Osteoblast (primary cell): ENCODE data around the gene POLR3GL. TPM values are rescaled to one million over a fixed set of nuclear protein-coding genes. Genes with fewer than 3 reads are reported as not detected.

ENCODE experiments used
- DNase-seq: peaks from one replicate; pipeline ENCODE4 v3.0.0; 2011; ENCODE audit warnings: low spot score, mixed read lengths; ENCODE audit not compliant: insufficient read length; ENCODE audit errors: missing footprints
- H2AFZ ChIP-seq: 2 replicates; pipeline ENCODE4 v1.6.0; 2011; ENCODE audit warnings: mild to moderate bottlenecking, low read length
- H3K27ac ChIP-seq: 2 replicates; pipeline ENCODE4 v1.5.1; 2011; ENCODE audit warnings: mild to moderate bottlenecking, low read depth, low read length, moderate library complexity
- H3K27me3 ChIP-seq: 2 replicates; pipeline ENCODE4 v1.6.0; 2012; ENCODE audit warnings: mild to moderate bottlenecking, control low read depth, inconsistent platforms, low read length, moderate library complexity; ENCODE audit not compliant: insufficient read depth
- H3K36me3 ChIP-seq: 2 replicates; pipeline ENCODE4 v1.5.1; 2011; ENCODE audit warnings: mild to moderate bottlenecking, low read length, control low read depth, moderate library complexity; ENCODE audit not compliant: insufficient read depth
- H3K4me1 ChIP-seq: 2 replicates; pipeline ENCODE4 v1.5.1; 2011; ENCODE audit warnings: mild to moderate bottlenecking, low read length, control low read depth, moderate library complexity; ENCODE audit not compliant: insufficient read depth
- H3K4me2 ChIP-seq: 2 replicates; pipeline ENCODE4 v1.6.0; 2011; ENCODE audit warnings: mild to moderate bottlenecking, low read length; ENCODE audit not compliant: insufficient read depth
- H3K4me3 ChIP-seq: fragments of 200-600 bp; sonication (generic); 3 replicates; pipeline ENCODE4 v1.5.1; 2012; ENCODE audit warnings: mild to moderate bottlenecking, low read length, inconsistent platforms; ENCODE audit not compliant: insufficient read depth
- H3K79me2 ChIP-seq: 2 replicates; pipeline ENCODE4 v1.6.0; 2012; ENCODE audit warnings: mild to moderate bottlenecking, low read length, control low read depth, inconsistent platforms; ENCODE audit not compliant: insufficient read depth
- H3K9me3 ChIP-seq: 2 replicates; pipeline ENCODE4 v1.5.1; 2011; ENCODE audit warnings: low read depth, low read length, control low read depth
- H4K20me1 ChIP-seq: 2 replicates; pipeline ENCODE4 v1.6.0; 2012; ENCODE audit warnings: mild to moderate bottlenecking, low read length, control low read depth; ENCODE audit not compliant: insufficient read depth
- CTCF ChIP-seq: IDR thresholded peaks from 2 replicates; pipeline ENCODE4 v1.5.1; 2011; ENCODE audit warnings: mild to moderate bottlenecking, low read depth, low read length, moderate library complexity; ENCODE audit errors: extremely low read depth
- total RNA-seq: library from RNA; depleted of rRNA; stranded (reverse); fragments of >200 nt; gene quantifications from 2 replicates; pipeline ENCODE4 v1.2.3, GENCODE V29; 2012

Gene POLR3GL
- total RNA-seq, 1 donor, result 9.4 TPM

- Histone ChIP-seq H2AFZ (no peak overlapping the region), H3K27me3 (no peaks in the 10 kb centered on the region), H3K27ac (no peak overlapping the region), H3K4me1 (peaks cover 29% of the 10 kb centered on the region), H3K4me2 (peak overlapping the region; percentile 92), H3K9me3 (no peaks in the 10 kb centered on the region), H3K36me3 (peaks cover 38% of the 10 kb centered on the region), H3K79me2 (peaks cover 40% of the 10 kb centered on the region), H4K20me1 (peaks cover 43% of the 10 kb centered on the region), H3K4me3 (peak overlapping the region; percentile 91)
- TF ChIP-seq CTCF, result no peak
- DNase-seq, result no peak
Measured at GRCh38 chr1:145994391-145995120, 30.1 kb downstream of the POLR3GL start.

GRCh38 chr1:145995148-145995881 is 30.8 kb downstream of the POLR3GL start:
- H3K4me1 ChIP-seq, result peaks cover 29% of the 10 kb centered on the region
- TF ChIP-seq CTCF, result no peak
- H3K27ac ChIP-seq, result peak overlapping the region; percentile 40
- peak overlapping the region; percentile 92 for H3K4me2 ChIP-seq
- no peak for DNase-seq
- no peak overlapping the region for H2AFZ ChIP-seq
- peaks cover 38% of the 10 kb centered on the region for H3K36me3 ChIP-seq
- peaks cover 40% of the 10 kb centered on the region for H3K79me2 ChIP-seq
- H3K9me3 ChIP-seq, result no peaks in the 10 kb centered on the region
- H4K20me1 ChIP-seq, result peaks cover 43% of the 10 kb centered on the region
- H3K27me3 ChIP-seq, result no peaks in the 10 kb centered on the region
- H3K4me3 ChIP-seq, result peak overlapping the region; percentile 91

GRCh38 chr1:145995964-145996432 is 31.5 kb downstream of the POLR3GL start:
- H3K9me3 ChIP-seq, result no peaks in the 10 kb centered on the region
- peaks cover 29% of the 10 kb centered on the region for H3K4me1 ChIP-seq
- DNase-seq, result no peak
- no peak overlapping the region for H2AFZ ChIP-seq
- peak overlapping the region; percentile 91 for H3K4me3 ChIP-seq
- TF ChIP-seq CTCF, result no peak
- peak overlapping the region; percentile 40 for H3K27ac ChIP-seq
- H3K27me3 ChIP-seq, result no peaks in the 10 kb centered on the region
- peak overlapping the region; percentile 92 for H3K4me2 ChIP-seq
- H4K20me1 ChIP-seq, result peaks cover 43% of the 10 kb centered on the region
- peaks cover 40% of the 10 kb centered on the region for H3K79me2 ChIP-seq
- peaks cover 38% of the 10 kb centered on the region for H3K36me3 ChIP-seq
